ENCODE measurements around the gene IL17F. TPM values are rescaled to one million over a fixed set of nuclear protein-coding genes. Genes with fewer than 3 reads are reported as not detected.

Gene IL17F
- total RNA-seq, 1 experiment from 2014 or later: not detected

GRCh38 chr6:52227495-52227894 is 16.8 kb downstream of the IL17F start:
- no peaks in the 10 kb centered on the region for H3K79me2 ChIP-seq (ENCODE audit: insufficient read depth, low read length)
- H3K4me2 ChIP-seq (ENCODE audit: low read length): no peak overlapping the region
- no peak overlapping the region for H3K27ac ChIP-seq (ENCODE audit: low read depth, low read length)
- DNase-seq (ENCODE audit: low read depth, low spot score) (no peak), ATAC-seq (no peak)
- H3K4me3 ChIP-seq (replicated peaks in 1 of 2; ENCODE audit: low read depth in 1 of 2, low read length in 2 of 2): no peak overlapping the region
- TF ChIP-seq POLR2AphosphoS5 (IDR thresholded peaks at IDR 0.05; ENCODE audit: low read depth, low read length) (no peak), SRF (IDR thresholded peaks at IDR 0.05; ENCODE audit: low read depth) (no peak), SIN3A (IDR thresholded peaks at IDR 0.05; ENCODE audit: low read depth) (no peak), YY1 (IDR thresholded peaks at IDR 0.05; ENCODE audit: extremely low read depth, insufficient replicate concordance, low read depth, low read length) (no peak)
- CTCF ChIA-PET: no interaction called here
- H3K9ac ChIP-seq (ENCODE audit: low read length): no peak overlapping the region
- BruUV-seq (replicated peaks): no TSS peak
- peaks cover 12% of the 10 kb centered on the region; the same call in 1 of the 2 replicates for H3K27me3 ChIP-seq (ENCODE audit: insufficient read depth, low read length)
- no peak overlapping the region for H2AFZ ChIP-seq (ENCODE audit: low read depth, low read length, poor library complexity, severe bottlenecking)
- POLR2A ChIA-PET: no interaction called here
- H3K36me3 ChIP-seq (ENCODE audit: control insufficient read depth in 1 of 2, insufficient read depth in 2 of 2, low read length in 2 of 2): no peaks in the 10 kb centered on the region
- no peaks in the 10 kb centered on the region for H4K20me1 ChIP-seq (ENCODE audit: insufficient read depth)
- no peaks in the 10 kb centered on the region for H3K9me2 ChIP-seq (ENCODE audit: insufficient read depth)
- no peaks in the 10 kb centered on the region for H3K9me3 ChIP-seq (ENCODE audit: control insufficient read depth in 1 of 2, insufficient read depth in 1 of 2, low read depth in 1 of 2, low read length in 2 of 2)
- H3K4me1 ChIP-seq (ENCODE audit: control insufficient read depth in 1 of 2, insufficient read depth in 2 of 2, low read length in 2 of 2): no peaks in the 10 kb centered on the region
- intact Hi-C loops (cut with micrococcal nuclease): no loop called here
- RAD21 ChIA-PET (ENCODE audit: low non-redundant PET in 1 of 2, low total read pairs in 2 of 2, uncharacterized antibody in 2 of 2, unreplicated experiment in 2 of 2): no interaction called here

DNA sequence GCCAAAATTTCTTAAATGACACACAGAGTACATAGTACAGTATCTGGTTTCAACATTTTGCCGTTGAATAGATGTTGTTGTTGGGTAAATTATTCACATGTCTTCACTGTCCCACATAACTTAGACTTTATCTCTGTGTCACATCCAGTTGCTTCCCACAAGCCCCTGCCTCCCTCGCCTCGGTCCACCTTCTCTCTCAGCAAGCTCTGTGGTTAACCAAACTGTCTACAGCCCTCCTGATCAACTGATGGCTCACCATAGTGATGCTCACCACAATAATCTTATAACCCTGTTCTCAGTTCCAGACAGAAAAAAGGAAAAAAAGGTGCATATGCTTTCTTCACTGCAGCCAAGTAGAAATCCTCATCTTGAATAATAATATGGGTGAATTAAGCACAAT is 23.0 kb downstream of the IL17F start:
- intact Hi-C loops (cut with micrococcal nuclease): no loop called here
- CTCF ChIA-PET: no interaction called here

More for the DNA sequence above, 23.0 kb downstream of the IL17F start:
- TF ChIP-seq YY1 (IDR thresholded peaks at IDR 0.05; ENCODE audit: extremely low read depth, insufficient replicate concordance, low read depth, low read length): no peak
- BruUV-seq (replicated peaks): no TSS peak
- no peak overlapping the region for H3K4me3 ChIP-seq (replicated peaks in 1 of 2; ENCODE audit: low read depth in 1 of 2, low read length in 2 of 2)
- H3K79me2 ChIP-seq (ENCODE audit: insufficient read depth, low read length): no peaks in the 10 kb centered on the region
- no peak overlapping the region for H2AFZ ChIP-seq (ENCODE audit: low read depth, low read length, poor library complexity, severe bottlenecking)
- ChIA-PET RAD21 (ENCODE audit: low non-redundant PET in 1 of 2, low total read pairs in 2 of 2, uncharacterized antibody in 2 of 2, unreplicated experiment in 2 of 2) (no interaction called here), POLR2A (no interaction called here)
- H4K20me1 ChIP-seq (ENCODE audit: insufficient read depth): no peaks in the 10 kb centered on the region
- no peak overlapping the region for H3K27ac ChIP-seq (ENCODE audit: low read depth, low read length)
- H3K9me3 ChIP-seq (ENCODE audit: control insufficient read depth in 1 of 2, insufficient read depth in 1 of 2, low read depth in 1 of 2, low read length in 2 of 2): no peaks in the 10 kb centered on the region
- DNase-seq (ENCODE audit: low read depth, low spot score) (no peak), ATAC-seq (no peak)
- no peaks in the 10 kb centered on the region for H3K36me3 ChIP-seq (ENCODE audit: control insufficient read depth in 1 of 2, insufficient read depth in 2 of 2, low read length in 2 of 2)
- H3K4me1 ChIP-seq (ENCODE audit: control insufficient read depth in 1 of 2, insufficient read depth in 2 of 2, low read length in 2 of 2): no peaks in the 10 kb centered on the region
- no peaks in the 10 kb centered on the region for H3K9me2 ChIP-seq (ENCODE audit: insufficient read depth)
- H3K4me2 ChIP-seq (ENCODE audit: low read length): no peak overlapping the region
- peaks cover 18% of the 10 kb centered on the region; the same call in 1 of the 2 replicates for H3K27me3 ChIP-seq (ENCODE audit: insufficient read depth, low read length)
- H3K9ac ChIP-seq (ENCODE audit: low read length): no peak overlapping the region
